ENCODE measurements around the gene RXRA.

GRCh38 chr9:134460206-134460605 is 134.0 kb downstream of the RXRA start:
- TF ChIP-seq CTCF (IDR thresholded peaks at IDR 0.05), result no peak
- no peak for TF ChIP-seq POLR2A (IDR thresholded peaks at IDR 0.05)
